ENCODE measurements around the gene KCNQ1.

KCNQ1 gene

DNA sequence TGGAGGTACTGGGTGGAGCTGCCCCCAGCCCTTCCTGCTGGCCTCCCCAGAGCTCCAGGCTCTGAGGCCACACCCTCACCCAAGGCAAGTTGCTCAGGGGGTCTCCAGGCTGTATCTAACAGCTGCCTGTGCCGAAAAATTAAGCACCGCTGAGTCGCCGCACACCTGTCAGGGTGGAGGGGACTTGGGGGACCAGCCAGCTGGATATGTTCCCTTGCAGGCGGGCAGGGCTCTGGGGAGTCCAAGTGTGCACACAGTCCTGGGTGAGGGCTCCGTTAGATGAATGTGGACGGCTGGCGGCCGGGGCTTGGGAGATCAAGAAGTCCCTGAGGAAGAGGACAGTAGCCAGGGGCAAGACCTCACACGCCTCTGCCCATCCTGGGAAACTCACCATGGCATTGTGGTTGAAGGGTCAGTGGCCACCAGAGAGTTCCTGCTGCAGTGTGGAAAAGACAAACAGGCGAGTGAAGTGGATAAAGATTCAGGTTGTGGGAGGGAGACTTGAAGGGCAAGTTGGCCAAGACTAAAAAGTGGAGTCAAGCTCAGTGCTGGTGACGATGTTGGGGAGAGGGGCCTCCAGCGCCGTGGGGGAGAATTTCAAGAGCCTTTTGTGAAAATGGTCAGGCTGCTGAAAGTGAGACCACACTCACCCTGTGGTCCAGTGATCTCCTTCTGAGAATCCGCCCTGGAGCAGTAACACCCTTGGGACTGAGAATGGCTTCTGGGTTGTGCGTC, 371.1 kb downstream of the KCNQ1 start:
- Histone ChIP-seq H3K4me1 (no peaks in the 10 kb centered on the region), H3K27me3 (no peaks in the 10 kb centered on the region), H3K36me3 (no peaks in the 10 kb centered on the region), H3K9me3 (no peaks in the 10 kb centered on the region), H3K4me3 (ENCODE audit: low read depth, low read length) (no peak overlapping the region)
- no peak for DNase-seq
- no peak for TF ChIP-seq CTCF (IDR thresholded peaks at IDR 0.05; ENCODE audit: low read depth, low read length)

- no peaks in the 10 kb centered on the region for H3K9me3 ChIP-seq
- no peak overlapping the region for H3K4me3 ChIP-seq (ENCODE audit: low read depth, low read length)
- no peaks in the 10 kb centered on the region for H3K27me3 ChIP-seq
- no peaks in the 10 kb centered on the region for H3K4me1 ChIP-seq
- no peak for DNase-seq
- no peaks in the 10 kb centered on the region for H3K36me3 ChIP-seq
- TF ChIP-seq CTCF (IDR thresholded peaks at IDR 0.05; ENCODE audit: low read depth, low read length) = no peak
Measured at GRCh38 chr11:2816523-2816922, 371.7 kb downstream of the KCNQ1 start.

DNA sequence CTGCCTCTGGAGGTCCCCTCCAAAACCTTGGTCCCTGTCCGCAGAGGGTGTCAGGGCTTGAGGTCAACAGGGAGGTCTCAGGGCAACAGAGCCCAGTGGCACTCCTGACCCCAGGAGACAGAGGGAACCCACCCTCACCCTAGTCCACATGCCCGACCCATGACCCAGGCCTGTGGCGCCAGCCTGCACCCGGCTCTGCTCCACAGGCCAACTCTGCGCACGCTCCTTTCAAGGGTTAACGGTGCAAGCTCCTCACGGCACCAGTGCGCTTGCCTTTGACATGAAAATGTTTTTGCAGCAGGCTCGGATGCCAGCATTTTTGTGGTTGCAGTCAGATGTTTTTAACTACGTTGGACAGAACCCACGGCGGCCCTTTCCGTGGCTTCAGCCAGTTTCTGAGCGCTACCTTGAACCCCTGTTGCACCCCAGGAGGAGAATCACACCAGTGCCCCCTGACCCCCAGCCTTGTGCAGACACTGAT, 372.2 kb downstream of the KCNQ1 start:
- TF ChIP-seq CTCF (IDR thresholded peaks at IDR 0.05; ENCODE audit: low read depth, low read length) = no peak
- Histone ChIP-seq H3K4me1 (no peaks in the 10 kb centered on the region), H3K27me3 (no peaks in the 10 kb centered on the region), H3K4me3 (ENCODE audit: low read depth, low read length) (no peak overlapping the region), H3K36me3 (no peaks in the 10 kb centered on the region), H3K9me3 (no peaks in the 10 kb centered on the region)
- no peak for DNase-seq

DNA sequence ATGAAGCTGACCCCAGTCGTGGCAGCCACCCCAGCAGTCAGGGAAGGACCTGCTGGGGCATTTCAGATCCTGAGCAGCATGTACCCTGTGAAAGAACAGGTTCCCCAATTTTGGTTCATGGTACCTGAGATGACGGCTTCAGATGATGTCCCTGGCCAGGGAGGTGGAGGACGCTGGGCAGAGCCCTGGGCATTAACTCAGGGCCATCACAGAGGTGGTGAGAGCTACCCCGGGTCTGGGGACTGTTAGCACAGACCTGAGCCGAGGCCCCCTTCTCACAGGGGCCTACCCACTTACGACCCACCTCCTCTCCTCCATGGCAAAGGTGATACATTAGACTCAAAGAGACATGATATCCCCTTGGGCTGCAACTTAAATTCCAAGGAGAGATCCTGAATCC, 372.6 kb downstream of the KCNQ1 start:
- H3K9me3 ChIP-seq = no peaks in the 10 kb centered on the region
- H3K4me3 ChIP-seq (ENCODE audit: low read depth, low read length) = no peak overlapping the region
- TF ChIP-seq CTCF (IDR thresholded peaks at IDR 0.05; ENCODE audit: low read depth, low read length) = no peak
- no peak for DNase-seq
- H3K27me3 ChIP-seq = no peaks in the 10 kb centered on the region
- H3K4me1 ChIP-seq = no peaks in the 10 kb centered on the region
- H3K36me3 ChIP-seq = no peaks in the 10 kb centered on the region

- no peaks in the 10 kb centered on the region for H3K4me1 ChIP-seq
- no peaks in the 10 kb centered on the region for H3K27me3 ChIP-seq
- H3K4me3 ChIP-seq (ENCODE audit: low read depth, low read length) = no peak overlapping the region
- no peak for TF ChIP-seq CTCF (IDR thresholded peaks at IDR 0.05; ENCODE audit: low read depth, low read length)
- DNase-seq = no peak
- H3K36me3 ChIP-seq = no peaks in the 10 kb centered on the region
- H3K9me3 ChIP-seq = no peaks in the 10 kb centered on the region
Measured at GRCh38 chr11:2818021-2818420, 373.2 kb downstream of the KCNQ1 start.

- Histone ChIP-seq H3K4me3 (ENCODE audit: low read depth, low read length) (no peak overlapping the region), H3K27me3 (no peaks in the 10 kb centered on the region), H3K36me3 (no peaks in the 10 kb centered on the region), H3K4me1 (no peaks in the 10 kb centered on the region), H3K9me3 (no peaks in the 10 kb centered on the region)
- TF ChIP-seq CTCF (IDR thresholded peaks at IDR 0.05; ENCODE audit: low read depth, low read length) = no peak
- DNase-seq = no peak
Measured at GRCh38 chr11:2818503-2818902, 373.7 kb downstream of the KCNQ1 start.

All from BE2C (cell line).